Tibial nerve (tissue), 4 donors: Measurements from ENCODE around the gene CLEC14A. TPM values are rescaled to one million over a fixed set of nuclear protein-coding genes. Genes with fewer than 3 reads are reported as not detected.

Experiments used
- DNase-seq, 2 donors: peaks; one replicate each; pipeline ENCODE4 v3.0.0-alpha.2; 2019; ENCODE audit warnings: low spot score in 2 of 2
- H3K27ac ChIP-seq, 4 donors: fragments of 200-600 bp; sonication (generic) in 3 of 4; one replicate each; pipeline ENCODE4 v1.5.1; 2017 to 2019; ENCODE audit warnings: mild to moderate bottlenecking in 1 of 4
- H3K27me3 ChIP-seq, 2 donors: fragments of 200-600 bp; sonication (generic) in 1 of 2; one replicate each; pipeline versions ENCODE4 v1.5.1 to v1.6.0; 2017 to 2019
- H3K36me3 ChIP-seq, 3 donors: fragments of 200-600 bp; sonication (generic); one replicate each; pipeline ENCODE4 v1.5.1; 2018 to 2019
- H3K4me1 ChIP-seq, 4 donors: fragments of 200-600 bp; sonication (generic) in 3 of 4; one replicate each; pipeline ENCODE4 v1.5.1; 2017 to 2019
- H3K4me3 ChIP-seq, 4 donors: fragments of 200-600 bp; sonication (generic) in 3 of 4; one replicate each; pipeline ENCODE4 v1.5.1; 2017 to 2019; ENCODE audit warnings: mild to moderate bottlenecking in 1 of 4, moderate library complexity in 1 of 4
- H3K9me3 ChIP-seq, 4 donors: fragments of 200-600 bp; sonication (generic) in 3 of 4; one replicate each; pipeline ENCODE4 v1.5.1; 2017 to 2019
- CTCF ChIP-seq, 5 experiments: fragments of 200-600 bp in 3 of 5; fragments of 450-650 bp in 2 of 5; sonication (generic) in 3 of 5; IDR thresholded peaks; one replicate each; pipeline ENCODE4 v1.5.1; 2016 to 2019; ENCODE audit warnings: antibody characterized with exemption in 5 of 5, mild to moderate bottlenecking in 3 of 5, moderate library complexity in 2 of 5
- EP300 ChIP-seq, 2 donors: sonication (generic); formaldehyde crosslinking; IDR thresholded peaks; one replicate each; pipeline ENCODE4 v1.6.1; 2017; ENCODE audit warnings: antibody characterized with exemption in 2 of 2, mild to moderate bottlenecking in 1 of 2
- POLR2A ChIP-seq, 2 donors: fragments of 450-650 bp; IDR thresholded peaks; one replicate each; pipeline ENCODE4 v1.6.1; 2017; ENCODE audit warnings: antibody characterized with exemption in 2 of 2, mild to moderate bottlenecking in 2 of 2, moderate library complexity in 2 of 2
- WGBS, 2 donors: methylation state at CpG; one replicate each; pipeline ENCODE4 v1.1.5; 2018; 5-methylcytosine and 5-hydroxymethylcytosine counted together
- total RNA-seq, 4 donors: library from RNA; depleted of rRNA; stranded (reverse); fragments of >200 nt; gene quantifications; one replicate each; pipeline ENCODE4 v1.1.0, GENCODE V29; 2016

Gene CLEC14A
- total RNA-seq, 4 donors from 2014 or later: 28.5 to 76.5 (median 64.3) TPM

GRCh38 chr14:38257507-38257906, 1.6 kb upstream of the CLEC14A start:
- Histone ChIP-seq H3K9me3 (peaks cover 0 to 17% (median 0%) of the 10 kb centered on the region in 4 donors), H3K4me3 (no peak overlapping the region), H3K36me3 (no peaks in the 10 kb centered on the region), H3K27ac (no peak overlapping the region), H3K4me1 (peaks cover 0 to 15% (median 0%) of the 10 kb centered on the region in 4 donors), H3K27me3 (peaks cover 0 to 22% of the 10 kb centered on the region in 2 donors)
- WGBS, 2 donors: 86 to 93% methylated on average over 2 of the region's 2 CpGs
- DNase-seq: no peak
- TF ChIP-seq CTCF (IDR thresholded peaks at IDR 0.05): no peak
- TF ChIP-seq POLR2A (IDR thresholded peaks at IDR 0.05): no peak
- no peak for TF ChIP-seq EP300 (IDR thresholded peaks at IDR 0.05)

DNA sequence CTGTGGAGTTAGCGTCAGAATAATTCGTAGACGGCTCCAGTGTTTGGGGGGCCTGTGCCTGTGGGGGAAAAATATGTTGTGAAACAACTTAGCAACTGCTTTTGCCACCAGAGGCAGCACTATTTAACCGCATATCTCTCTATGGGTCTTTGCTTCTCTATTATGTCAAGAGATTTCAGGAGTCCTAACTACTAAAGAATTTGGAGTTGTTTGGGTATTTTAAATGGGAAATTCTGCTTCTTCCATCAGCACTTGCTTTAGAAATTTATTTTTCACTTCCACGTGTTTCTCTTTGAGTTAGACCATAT, 594 bp upstream of the CLEC14A start:
- 26 to 35% methylated on average over 5 of the region's 5 CpGs for WGBS, 2 donors
- Histone ChIP-seq H3K27ac (peak overlapping the region in 2 of 4 donors; percentile 76 to 77), H3K4me1 (peaks cover 0 to 15% (median 0%) of the 10 kb centered on the region in 4 donors), H3K36me3 (no peaks in the 10 kb centered on the region), H3K9me3 (peaks cover 0 to 10% (median 0%) of the 10 kb centered on the region in 4 donors), H3K4me3 (peak overlapping the region in 1 of 4 donors; percentile 55), H3K27me3 (peaks cover 0 to 22% of the 10 kb centered on the region in 2 donors)
- no peak for DNase-seq
- TF ChIP-seq CTCF (IDR thresholded peaks at IDR 0.05): peak in 1 of 5 experiments; percentile 18
- no peak for TF ChIP-seq POLR2A (IDR thresholded peaks at IDR 0.05)

DNA sequence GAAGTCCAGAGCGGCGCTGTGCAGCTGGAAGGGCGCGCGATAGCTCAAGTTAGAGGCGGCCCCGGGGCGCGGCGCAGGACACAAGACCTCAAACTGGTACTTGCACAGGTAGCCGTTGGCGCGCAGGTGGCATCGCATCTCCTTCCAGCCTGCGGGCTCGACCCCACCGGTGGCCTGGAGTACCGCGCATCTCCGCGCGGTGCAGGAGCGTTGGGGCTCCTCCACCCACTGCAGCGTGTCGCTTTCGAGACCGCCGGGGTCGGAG, 553 bp downstream of the CLEC14A start:
- Histone ChIP-seq H3K4me3 (peak overlapping the region; percentile 31 to 55 (median 36)), H3K36me3 (no peaks in the 10 kb centered on the region), H3K27ac (peak overlapping the region in 3 of 4 donors; percentile 65 to 77 (median 76)), H3K4me1 (peaks cover 0 to 15% (median 0%) of the 10 kb centered on the region in 4 donors), H3K27me3 (peaks cover 0 to 22% of the 10 kb centered on the region in 2 donors), H3K9me3 (no peaks in the 10 kb centered on the region)
- TF ChIP-seq POLR2A (IDR thresholded peaks at IDR 0.05) (no peak), EP300 (IDR thresholded peaks at IDR 0.05) (no peak), CTCF (IDR thresholded peaks at IDR 0.05) (peak in 1 of 5 experiments; percentile 9)
- 4% methylated on average over 21 of the region's 29 CpGs; no CpG with 5 or more reads in 1 of the 2 donors for WGBS, 2 donors
- DNase-seq: no peak

GRCh38 chr14:38254571-38255407, 1.1 kb downstream of the CLEC14A start:
- peaks cover 0 to 22% of the 10 kb centered on the region in 2 donors for H3K27me3 ChIP-seq
- peaks cover 0 to 15% (median 0%) of the 10 kb centered on the region in 4 donors for H3K4me1 ChIP-seq
- DNase-seq: no peak
- TF ChIP-seq CTCF (IDR thresholded peaks at IDR 0.05): no peak
- TF ChIP-seq POLR2A (IDR thresholded peaks at IDR 0.05): no peak
- TF ChIP-seq EP300 (IDR thresholded peaks at IDR 0.05): no peak
- peak overlapping the region; percentile 31 to 55 (median 36) for H3K4me3 ChIP-seq
- peak overlapping the region; percentile 30 to 77 (median 54) for H3K27ac ChIP-seq
- 30 to 42% methylated on average over 24 to 37 of the region's 44 CpGs for WGBS, 2 donors
- H3K9me3 ChIP-seq: no peaks in the 10 kb centered on the region
- no peaks in the 10 kb centered on the region for H3K36me3 ChIP-seq

DNA sequence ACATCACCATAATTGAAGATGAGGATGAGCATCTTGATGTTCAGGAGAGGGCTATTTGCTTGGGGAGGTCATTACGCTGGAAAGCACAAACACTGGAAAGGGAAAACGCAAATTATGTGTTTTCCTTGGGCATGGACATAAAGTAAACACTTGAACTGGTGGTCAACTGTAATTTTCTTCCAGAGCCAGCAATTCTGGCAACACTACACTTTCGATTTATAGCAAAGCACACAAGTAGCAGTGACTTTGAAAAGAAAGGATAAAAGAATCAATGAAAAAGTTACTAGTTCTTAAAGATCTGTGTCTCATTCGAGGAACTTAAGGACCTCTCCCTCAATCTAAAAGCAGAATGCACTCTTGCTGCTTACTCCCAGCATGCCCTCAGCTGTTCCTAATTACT, 2.2 kb downstream of the CLEC14A start:
- Histone ChIP-seq H3K27me3 (peaks cover 0 to 22% of the 10 kb centered on the region in 2 donors), H3K9me3 (no peaks in the 10 kb centered on the region), H3K36me3 (no peaks in the 10 kb centered on the region), H3K4me1 (peaks cover 0 to 15% (median 0%) of the 10 kb centered on the region in 4 donors), H3K27ac (no peak overlapping the region), H3K4me3 (peak overlapping the region in 1 of 4 donors; percentile 55)
- WGBS, 2 donors: 66% methylated on average over 4 of the region's 4 CpGs
- no peak for TF ChIP-seq CTCF (IDR thresholded peaks at IDR 0.05)
- no peak for TF ChIP-seq EP300 (IDR thresholded peaks at IDR 0.05)
- TF ChIP-seq POLR2A (IDR thresholded peaks at IDR 0.05): no peak
- no peak for DNase-seq
